GM18519 (cell line): ENCODE data around the gene CAPZA2.
A peak's percentile ranks its signal among the peaks of the same experiment; 100 is the strongest.
"Not testable (repeated sequence)": the region's sequence is repeated elsewhere in the genome, so short reads cannot be mapped to it uniquely, and the experiment has no call there.

Source experiments
- ATAC-seq: cut with Tn5 transposase; IDR thresholded peaks from one replicate; pipeline ENCODE4 v1.9.1; 2021; ENCODE audit warnings: mild to moderate bottlenecking, moderate library complexity; ENCODE audit not compliant: unreplicated experiment, low FRiP score

The CAPZA2 gene

DNA sequence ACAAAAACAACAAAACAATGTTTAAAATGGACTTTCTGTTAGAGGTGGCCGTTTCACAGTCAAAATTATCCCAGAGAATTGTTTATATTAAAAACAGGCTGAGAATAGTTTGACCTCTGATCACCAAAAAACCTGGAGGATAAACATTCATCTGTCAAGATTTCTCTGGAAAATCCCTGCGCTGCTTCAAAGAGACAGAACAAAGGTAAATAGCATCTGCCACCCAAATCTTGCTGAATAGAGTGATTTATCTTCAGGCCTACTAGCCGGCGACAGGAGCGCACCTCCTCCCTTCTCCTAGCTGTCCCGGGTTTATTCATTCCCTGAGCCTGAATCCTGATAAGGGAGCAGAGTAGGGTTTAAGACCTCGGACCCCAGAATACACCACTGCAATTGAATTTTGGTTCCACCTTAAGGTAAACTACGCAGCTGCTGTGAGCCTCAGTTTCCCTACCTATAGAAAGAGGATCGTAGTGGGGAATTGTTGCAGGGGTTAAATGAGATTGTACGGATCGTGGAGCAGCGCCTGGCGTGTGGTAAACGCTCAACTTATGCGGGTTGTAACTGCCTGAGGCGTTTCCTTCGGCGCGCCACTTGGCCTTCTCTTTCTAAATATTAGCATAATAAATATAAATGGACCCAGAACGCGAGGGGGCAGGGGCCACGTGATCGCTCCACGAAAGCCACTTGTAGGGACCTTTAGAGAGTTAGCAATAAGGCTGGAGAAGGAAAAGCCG lies 90.4 kb downstream of the CAPZA2 start:
- ATAC-seq = peak; percentile 10

GRCh38 chr7:116953372-116953905 lies 91.1 kb downstream of the CAPZA2 start, which contains the start of gene ST7:
Gene ST7 (plus strand): TSS chr7:116953501. CDS start chr7:116953541, 40 bp downstream.
- peak; percentile 26 for ATAC-seq

- ATAC-seq = peak; percentile 17
These were observed 91.8 kb downstream of the CAPZA2 start for GRCh38 chr7:116953906-116954838.

- ATAC-seq = no peak
These were observed 93.0 kb downstream of the CAPZA2 start for GRCh38 chr7:116955340-116955739.

DNA sequence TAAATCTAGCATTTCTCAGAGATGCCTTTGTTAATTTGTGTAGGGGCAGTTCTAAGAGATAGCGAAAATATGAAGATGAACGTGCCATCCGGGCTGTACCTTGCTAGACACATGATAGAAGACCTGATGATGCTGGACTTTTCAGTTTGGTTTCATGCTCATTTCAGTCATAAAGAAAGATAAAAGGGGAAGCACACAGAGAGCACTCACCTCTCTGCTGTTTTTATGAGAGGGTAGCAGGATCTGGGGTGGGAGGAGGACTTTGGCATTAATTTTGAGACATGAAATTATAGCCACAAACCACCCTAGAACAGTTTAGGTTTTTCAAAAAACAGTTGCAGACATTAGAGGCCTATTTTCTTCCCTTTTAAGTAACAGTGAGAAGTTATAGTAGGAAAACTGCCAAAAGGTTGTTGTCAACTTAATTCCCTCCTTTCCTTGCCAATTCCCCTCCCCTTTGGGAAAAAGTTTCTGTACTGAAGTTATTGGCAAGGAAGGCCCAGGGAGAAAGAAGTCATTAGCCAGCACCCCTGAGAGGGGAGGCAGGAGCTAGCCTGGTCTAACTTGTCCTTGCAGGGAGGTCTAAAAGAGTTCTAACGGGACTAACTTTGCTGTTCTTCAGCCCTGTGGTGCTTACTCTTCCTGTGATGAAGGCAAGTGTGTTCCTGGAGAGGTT lies 93.6 kb downstream of the CAPZA2 start:
- ATAC-seq = peak; percentile 84

DNA sequence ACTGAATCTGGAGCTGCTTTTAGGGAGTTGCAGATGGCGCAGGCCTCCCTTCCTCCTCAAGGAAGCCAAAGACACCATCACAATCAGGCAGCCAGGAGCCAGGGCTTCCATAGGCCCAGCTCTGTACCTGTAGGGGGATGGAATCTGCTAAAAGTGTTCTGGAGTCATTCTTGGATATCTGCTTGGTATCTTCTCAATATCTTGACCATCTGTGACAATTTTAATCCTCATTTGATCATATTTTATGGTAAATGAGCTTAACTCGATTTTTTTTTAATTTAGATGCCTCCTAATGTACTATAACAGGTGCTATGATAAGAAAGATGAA lies 94.1 kb downstream of the CAPZA2 start:
- no peak for ATAC-seq

GRCh38 chr7:116957874-116958273 lies 95.5 kb downstream of the CAPZA2 start:
- ATAC-seq = no peak

DNA sequence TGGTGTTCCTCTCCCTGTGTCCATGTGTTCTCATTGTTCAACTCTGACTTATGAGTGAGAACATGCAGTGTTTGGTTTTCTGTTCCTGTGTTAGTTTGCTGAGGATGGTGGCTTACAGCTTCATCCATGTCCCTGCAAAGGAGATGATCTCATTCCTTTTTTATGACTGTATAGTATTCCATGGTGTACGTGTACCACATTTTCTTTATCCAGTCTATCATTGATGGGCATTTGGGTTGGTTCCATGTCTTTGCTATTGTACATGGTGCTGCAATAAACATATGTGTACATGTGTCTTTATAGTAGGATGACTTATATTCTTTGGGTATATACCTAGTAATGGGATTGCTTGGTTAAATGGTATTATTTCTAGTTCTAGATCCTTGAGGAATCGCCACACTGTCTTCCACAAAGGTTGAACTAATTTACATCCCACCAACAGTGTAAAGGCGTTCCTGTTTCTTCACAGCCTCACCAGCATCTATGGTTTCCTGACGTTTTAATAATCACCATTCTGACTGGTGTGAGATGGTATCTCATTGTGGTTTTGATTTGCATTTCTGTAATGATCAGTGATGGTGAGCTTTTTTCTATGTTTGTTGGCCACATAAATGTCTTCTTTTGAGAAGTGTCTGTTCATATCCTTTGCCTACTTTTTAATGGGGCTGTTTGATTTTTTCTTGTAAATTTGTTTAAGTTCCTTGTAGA lies 99.7 kb downstream of the CAPZA2 start:
- not testable (repeated sequence) for ATAC-seq

DNA sequence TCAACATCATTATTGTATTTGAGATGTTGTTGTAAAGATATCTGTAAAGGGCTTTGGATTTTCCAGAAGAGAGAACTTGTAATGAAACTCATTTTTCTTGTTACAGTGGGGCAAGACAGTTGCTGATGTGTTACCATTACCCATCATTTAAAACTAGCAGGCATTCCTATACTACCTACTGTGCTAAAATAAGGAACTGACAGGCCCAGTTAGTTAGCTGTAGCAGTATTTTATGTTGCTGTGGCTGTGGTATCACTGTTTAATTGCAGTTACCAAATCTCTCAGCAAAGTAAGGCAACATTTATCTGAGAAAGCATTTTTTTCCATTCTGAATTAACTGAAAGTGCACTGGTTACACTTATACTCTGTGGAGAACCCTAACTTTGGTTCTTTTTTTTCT lies 100.8 kb downstream of the CAPZA2 start:
- no peak for ATAC-seq

DNA sequence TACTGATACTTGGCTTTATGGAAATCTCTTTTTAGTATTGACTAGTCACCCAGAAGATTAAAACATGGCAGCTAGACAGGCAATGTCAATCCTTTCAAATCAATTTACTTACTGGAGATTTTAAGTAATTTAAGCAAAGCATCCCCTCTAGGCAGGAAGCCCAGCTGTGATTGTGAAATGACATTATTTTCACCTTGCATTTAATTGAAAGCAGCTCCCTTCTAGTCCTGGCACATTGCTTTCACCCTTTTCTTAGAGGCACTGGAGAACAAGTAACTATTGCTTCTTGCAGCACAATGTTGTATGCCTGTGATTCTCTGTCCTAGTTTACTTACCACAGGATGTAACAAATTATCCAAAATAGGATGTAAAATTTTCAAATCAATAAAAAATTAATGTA lies 104.2 kb downstream of the CAPZA2 start:
- ATAC-seq = no peak

DNA sequence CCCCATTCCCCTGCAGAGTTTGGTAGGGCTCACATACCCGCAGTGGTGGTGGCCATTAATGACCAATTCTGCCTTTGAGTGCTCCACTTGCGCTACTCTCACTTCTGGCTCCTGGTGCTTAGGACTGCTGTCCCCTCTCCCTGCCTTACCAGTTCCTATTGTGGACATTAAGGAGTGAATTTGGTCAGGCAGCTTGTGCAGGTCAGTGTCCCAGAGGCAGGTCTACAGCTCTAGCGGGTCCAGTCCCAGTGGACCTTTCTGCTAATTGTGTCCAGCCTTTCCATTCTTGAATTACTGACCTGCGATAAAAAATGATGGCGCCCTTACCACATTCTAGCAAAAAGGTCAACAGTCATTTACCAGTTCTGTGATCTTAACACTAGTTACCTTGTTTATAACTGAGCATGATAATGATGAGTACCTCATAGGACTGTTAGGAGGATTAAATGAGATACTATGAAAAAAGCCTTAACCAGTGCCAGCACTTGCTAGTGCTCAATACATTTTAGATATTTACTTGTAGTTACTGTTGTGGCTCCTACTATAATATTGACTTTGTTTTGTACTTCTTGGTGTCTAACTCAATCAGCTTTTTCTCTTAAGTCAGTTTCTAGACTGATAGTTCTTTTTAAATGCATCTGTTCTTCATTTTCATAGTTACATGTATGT lies 105.0 kb downstream of the CAPZA2 start:
- no peak for ATAC-seq

- no peak for ATAC-seq
These were observed 105.6 kb downstream of the CAPZA2 start for GRCh38 chr7:116967983-116968382.

DNA sequence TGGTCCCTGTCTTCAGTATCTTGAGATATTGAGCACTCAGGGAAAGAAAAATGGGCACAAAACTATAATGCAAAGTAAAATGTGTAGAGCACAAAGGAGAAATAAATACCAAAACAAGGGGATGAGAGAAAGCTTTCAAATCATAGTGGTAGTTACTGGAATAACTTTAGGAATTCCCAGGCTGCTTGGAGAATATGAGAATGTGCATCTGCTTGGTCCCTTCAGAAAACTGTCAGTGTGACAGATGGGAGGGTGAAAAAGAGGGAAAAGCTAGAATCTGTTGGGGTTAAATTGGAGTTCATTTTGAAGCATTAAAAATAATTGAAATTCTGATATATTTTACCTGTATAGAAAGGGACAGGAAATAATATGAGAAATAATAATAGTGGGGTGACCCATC lies 106.2 kb downstream of the CAPZA2 start:
- no peak for ATAC-seq

GRCh38 chr7:116969371-116969902 lies 107.0 kb downstream of the CAPZA2 start:
- no peak for ATAC-seq

DNA sequence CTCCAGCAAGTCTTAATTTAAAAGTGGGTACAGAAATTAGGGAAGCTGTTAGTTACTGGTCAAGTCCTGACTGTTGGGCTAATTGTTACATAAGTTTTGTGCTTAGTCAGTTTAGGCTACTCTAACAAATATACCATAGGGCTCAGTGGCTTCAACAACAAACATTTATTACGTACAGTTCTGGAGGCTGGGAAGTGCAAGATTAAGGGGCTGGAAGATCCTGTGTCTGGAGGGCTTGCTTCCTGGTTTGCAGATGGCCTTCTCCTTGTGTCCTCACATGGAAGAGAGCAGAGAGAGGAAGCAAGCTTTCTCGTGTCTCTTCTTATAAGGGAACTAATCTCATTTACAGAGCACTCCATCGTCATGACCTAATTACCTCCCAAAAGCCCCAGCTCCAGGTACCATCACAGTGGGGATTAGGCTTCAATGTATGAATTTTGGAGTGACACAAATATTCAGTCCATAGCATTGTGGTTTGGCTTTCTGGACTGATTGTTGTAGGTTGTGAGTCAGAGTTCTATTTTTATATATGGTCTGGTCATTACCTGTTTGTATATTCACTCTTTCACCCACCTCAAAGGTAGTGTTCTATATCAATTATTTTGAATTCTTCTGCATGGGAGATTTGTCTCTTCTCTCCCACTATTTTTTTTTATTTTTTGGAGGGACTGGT lies 108.0 kb downstream of the CAPZA2 start:
- ATAC-seq = peak; percentile 75

- not testable (repeated sequence) for ATAC-seq
These were observed 108.8 kb downstream of the CAPZA2 start for GRCh38 chr7:116971153-116971552.
